GM11168 (cell line): ENCODE measurements around the gene TGIF2.

ENCODE experiments used
- in situ Hi-C: fragments of 300-500 bp; cut with MboI; formaldehyde crosslinking; loops from one replicate; pipeline ENCODE4 v1.12.0; 2022; ENCODE audit warnings: low sequenced_read_pairs; ENCODE audit not compliant: unreplicated experiment

TGIF2 gene

GRCh38 chr20:36573103-36573797 lies at the start of gene TGIF2:
TSS of gene TGIF2 (plus strand) at chr20:36573597. CDS start at chr20:36578775, 5,178 bp downstream.
- in situ Hi-C loops: no loop called here

GRCh38 chr20:36525620-36526365 lies 47.6 kb upstream of the TGIF2 start:
- in situ Hi-C loops: no loop called here

DNA sequence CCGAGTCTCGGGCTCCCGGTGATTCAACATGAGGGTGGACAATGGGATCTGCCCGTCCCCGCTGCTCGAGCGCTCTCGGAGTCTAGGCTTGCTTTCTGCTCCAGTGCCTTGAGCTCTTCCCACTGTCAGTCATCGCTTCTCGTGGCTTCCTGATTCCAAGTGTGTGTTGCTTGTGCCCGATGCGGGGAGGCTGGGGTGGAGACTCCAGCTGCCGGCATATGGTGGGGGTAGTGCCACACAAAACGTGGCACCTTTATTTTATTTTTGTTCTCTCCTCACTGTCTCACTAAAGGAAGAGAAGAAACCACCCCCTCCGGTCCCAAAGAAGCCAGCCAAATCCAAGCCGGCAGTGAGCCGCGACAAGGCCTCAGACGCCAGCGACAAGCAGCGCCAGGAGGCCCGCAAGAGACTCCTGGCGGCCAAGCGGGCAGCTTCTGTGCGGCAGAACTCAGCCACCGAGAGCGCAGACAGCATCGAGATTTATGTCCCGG lies 46.8 kb upstream of the TGIF2 start:
- in situ Hi-C loops: no loop called here

GRCh38 chr20:36527331-36528125 lies 45.9 kb upstream of the TGIF2 start:
- in situ Hi-C loops: no loop called here

DNA sequence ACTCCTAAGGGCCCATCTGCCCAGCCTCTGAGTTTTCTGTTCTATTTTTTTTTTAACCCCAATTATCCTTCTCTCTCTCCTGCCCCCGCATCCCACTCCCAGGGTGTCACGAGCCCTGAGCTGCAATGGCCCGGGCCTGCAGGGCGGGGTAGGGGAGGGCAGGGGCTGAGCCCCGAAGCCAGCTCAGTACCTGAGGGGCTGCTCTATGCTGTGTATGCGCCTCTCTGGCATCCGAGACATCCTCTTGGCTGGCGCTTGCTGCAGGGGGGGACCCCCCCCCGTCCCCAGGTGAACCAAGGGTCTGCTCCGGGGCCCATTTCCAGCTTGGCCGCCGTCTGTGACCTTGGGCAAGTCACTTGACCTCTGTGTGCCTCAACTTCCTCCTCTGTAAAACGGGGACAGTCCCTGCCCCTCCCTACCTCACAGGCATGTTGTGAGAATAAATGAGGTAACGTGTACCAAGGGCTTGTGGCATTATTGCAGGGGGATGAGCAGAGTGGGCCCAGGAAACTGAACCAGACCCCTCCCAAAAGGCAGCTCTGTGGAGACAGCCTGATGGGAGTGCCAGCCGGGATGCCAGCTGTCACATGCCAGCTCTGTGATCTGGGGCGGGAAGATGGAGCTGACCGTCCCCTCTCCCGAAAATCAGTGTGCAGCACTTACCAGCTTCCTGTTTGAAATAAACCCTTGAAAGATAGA lies 45.1 kb upstream of the TGIF2 start:
- in situ Hi-C loops: no loop called here

- in situ Hi-C loops: no loop called here
These were observed 44.5 kb upstream of the TGIF2 start for GRCh38 chr20:36528875-36529417.

DNA sequence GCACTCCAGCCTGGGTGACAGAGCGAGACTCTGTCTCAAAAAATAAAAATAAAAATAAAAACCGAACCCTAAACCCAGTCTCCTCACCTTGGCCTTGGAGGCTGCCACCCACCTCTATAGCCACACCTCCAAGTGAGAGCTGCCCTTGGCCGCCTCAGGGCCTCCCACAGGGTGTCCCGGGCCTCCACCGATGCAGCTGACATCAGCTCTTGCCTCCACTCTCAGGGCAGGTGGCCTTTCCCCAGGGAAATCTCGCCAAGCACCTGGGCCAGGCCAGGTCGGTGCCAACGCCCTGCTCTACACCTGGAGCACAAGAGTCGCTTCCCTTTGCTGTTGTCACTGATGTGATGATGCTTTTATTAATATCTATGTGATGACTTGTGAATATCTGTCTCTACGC lies 41.0 kb upstream of the TGIF2 start:
- in situ Hi-C loops: no loop called here

GRCh38 chr20:36532822-36533221 lies 40.6 kb upstream of the TGIF2 start:
- in situ Hi-C loops: no loop called here

GRCh38 chr20:36538026-36538722 lies 35.2 kb upstream of the TGIF2 start:
- in situ Hi-C loops: no loop called here

GRCh38 chr20:36540551-36541211 lies 32.7 kb upstream of the TGIF2 start:
- in situ Hi-C loops: no loop called here

GRCh38 chr20:36541227-36541767 lies 32.1 kb upstream of the TGIF2 start, which contains the start of gene MYL9:
TSS of gene MYL9 (plus strand) at chr20:36541519. CDS start at chr20:36544885, 3,366 bp downstream.
- in situ Hi-C loops: no loop called here

- in situ Hi-C loops: no loop called here
These were observed 31.5 kb upstream of the TGIF2 start for GRCh38 chr20:36541768-36542488.

GRCh38 chr20:36542516-36543183 lies 30.7 kb upstream of the TGIF2 start:
- in situ Hi-C loops: no loop called here

DNA sequence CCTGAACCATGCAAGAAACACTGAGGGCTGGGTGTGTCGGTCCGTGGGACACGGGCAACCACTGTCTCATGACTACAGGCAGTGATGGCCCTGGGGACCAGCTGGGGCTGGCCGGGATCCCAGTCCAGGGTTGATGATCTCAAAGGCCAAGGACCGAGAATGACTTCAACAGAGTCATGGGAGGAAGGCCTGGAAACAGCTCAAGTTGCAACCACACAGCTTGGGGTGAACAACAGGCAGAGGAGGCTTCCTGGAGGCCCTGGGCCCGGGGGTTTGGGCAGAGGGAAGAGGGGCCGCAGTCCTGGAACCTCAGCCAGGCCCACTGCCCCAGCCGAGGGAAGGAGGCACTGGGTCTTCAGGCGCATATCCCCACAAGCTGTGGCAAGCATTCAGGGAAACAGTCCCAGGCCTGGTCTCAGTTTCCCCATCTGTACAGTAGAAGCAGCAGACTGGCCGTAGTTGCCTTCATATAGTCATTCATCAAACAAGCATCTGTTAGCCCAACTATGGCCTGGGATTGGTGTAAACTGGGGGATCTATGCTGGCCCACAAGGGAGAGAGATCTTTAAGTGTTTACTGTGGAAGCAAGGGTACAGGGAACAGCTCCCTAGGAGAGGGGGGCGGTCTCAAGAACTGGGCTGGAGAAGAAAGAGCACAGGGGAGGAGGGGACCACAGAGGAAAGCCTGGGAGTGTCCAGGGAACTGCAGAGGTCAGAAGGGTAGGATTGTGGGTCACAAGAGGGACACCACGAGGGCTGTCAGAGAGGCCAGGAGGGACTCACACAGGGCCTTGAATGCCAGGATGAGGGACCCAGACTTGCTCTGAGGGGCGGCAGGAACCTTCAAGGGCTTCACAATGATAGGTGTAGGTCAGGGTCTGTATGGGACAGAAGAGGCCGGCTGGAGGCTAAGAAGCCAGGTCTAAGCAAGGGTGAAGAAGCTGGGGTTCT lies 29.9 kb upstream of the TGIF2 start:
- in situ Hi-C loops: no loop called here

GRCh38 chr20:36544134-36545018 lies 29.0 kb upstream of the TGIF2 start:
- in situ Hi-C loops: no loop called here
